ENCODE measurements around the gene AKAP14.
"Not testable (repeated sequence)": the region's sequence is repeated elsewhere in the genome, so short reads cannot be mapped to it uniquely, and the experiment has no call there.

- TF ChIP-seq CTCF, POLR2A (IDR thresholded peaks at IDR 0.05): not testable (repeated sequence)
Measured at GRCh38 chrX:119966837-119967236, 71.1 kb downstream of the AKAP14 start.
